A549 (cell line): ENCODE results near the gene CMIP. TPM values are rescaled to one million over a fixed set of nuclear protein-coding genes. Genes with fewer than 3 reads are reported as not detected.

Experiments used
- ATAC-seq, 2 experiments: fragments of 200-7000 bp in 1 of 2; fragments of >200 bp in 1 of 2; cut with Nextera tagmentation in 1 of 2; cut with Tn5 transposase in 1 of 2; 3 replicates each; pipeline versions ENCODE4 v1.8.0 to v1.9.1; 2018 to 2020; ENCODE audit warnings: mild to moderate bottlenecking in 1 of 2, moderate library complexity in 1 of 2
- CTCF ChIA-PET: fragments of 300-600 bp; sonication (Branson Sonifier 250); formaldehyde crosslinking; extraction: SDS; loops from one replicate; lab custom pipeline; 2021; ENCODE audit warnings: antibody characterized with exemption, inconsistent platforms; lab: Yijun Ruan, JAX
- POLR2A ChIA-PET: fragments of 350-600 bp; formaldehyde crosslinking; extraction: SDS; loops from one replicate; lab custom pipeline; 2021; ENCODE audit warnings: antibody characterized with exemption, inconsistent platforms; lab: Yijun Ruan, JAX
- DNase-seq, 2 experiments: peaks; one replicate each; pipeline versions ENCODE4 v3.0.0 to v3.0.0-alpha.2; 2011 to 2016; ENCODE audit warnings: low read depth in 1 of 2, low spot score in 1 of 2
- FAIRE-seq: peaks from 2 replicates; lab custom pipeline; 2011; peaks lifted over from hg19 to GRCh38; lab: Jason Lieb, UNC
- H3K27ac ChIP-seq, 2 experiments: fragments of >200 bp; sonication (Bioruptor Twin); formaldehyde crosslinking; 3 replicates each; pipeline ENCODE4 v1.5.1; 2016 to 2017
- H3K4me1 ChIP-seq: fragments of >200 bp; sonication (Bioruptor Twin); formaldehyde crosslinking; 3 replicates; pipeline ENCODE4 v1.6.1; 2016
- H3K4me2 ChIP-seq: fragments of >200 bp; sonication (Bioruptor Twin); formaldehyde crosslinking; 3 replicates; pipeline ENCODE4 v1.6.1; 2016
- H3K4me3 ChIP-seq: fragments of >200 bp; sonication (Bioruptor Twin); formaldehyde crosslinking; 3 replicates; pipeline ENCODE4 v1.5.1; 2016
- H3K9me3 ChIP-seq: fragments of >200 bp; sonication (Bioruptor Twin); formaldehyde crosslinking; 3 replicates; pipeline ENCODE4 v1.6.1; 2016
- ATOH8 ChIP-seq: fragments of 250-450 bp; sonication (Bioruptor Pico); IDR thresholded peaks from 2 replicates; pipeline ENCODE4 v1.5.0; 2020; ENCODE audit warnings: low read depth, mild to moderate bottlenecking, moderate library complexity
- E2F6 ChIP-seq: IDR thresholded peaks from 2 replicates; pipeline ENCODE4 v1.6.1; 2012; ENCODE audit warnings: low read depth, borderline replicate concordance
- EHF ChIP-seq: fragments of 250-450 bp; sonication (Bioruptor Pico); IDR thresholded peaks from 2 replicates; pipeline ENCODE4 v1.5.0; 2020; ENCODE audit warnings: mild to moderate bottlenecking
- FOSL2 ChIP-seq, 2 experiments: fragments of 450-650 bp in 1 of 2; fragments of >200 bp in 1 of 2; sonication (Bioruptor Twin) in 1 of 2; formaldehyde crosslinking; IDR thresholded peaks; 2 replicates each; pipeline versions ENCODE4 v1.5.0 to v1.6.1; 2016 to 2020; ENCODE audit warnings: mild to moderate bottlenecking in 1 of 2, moderate library complexity in 1 of 2
- GATA3 ChIP-seq: IDR thresholded peaks from 2 replicates; pipeline ENCODE4 v1.6.1; 2012; ENCODE audit warnings: borderline replicate concordance
- HDAC2 ChIP-seq: fragments of 200-600 bp; sonication (generic); IDR thresholded peaks from 2 replicates; pipeline ENCODE4 v1.6.1; 2016
- HEYL ChIP-seq: fragments of 250-450 bp; sonication (Bioruptor Pico); IDR thresholded peaks from 2 replicates; pipeline ENCODE4 v1.8.0; 2021; ENCODE audit warnings: mild to moderate bottlenecking, moderate library complexity
- HMGXB4 ChIP-seq: fragments of 250-450 bp; sonication (Bioruptor Pico); IDR thresholded peaks from 2 replicates; pipeline ENCODE4 v1.5.0; 2021; ENCODE audit warnings: mild to moderate bottlenecking, moderate library complexity, borderline replicate concordance
- HOXA7 ChIP-seq: fragments of 250-450 bp; sonication (Bioruptor Pico); IDR thresholded peaks from 2 replicates; pipeline ENCODE4 v1.5.0; 2020; ENCODE audit warnings: mild to moderate bottlenecking, moderate library complexity
- JUNB ChIP-seq: fragments of >200 bp; sonication (Bioruptor Twin); formaldehyde crosslinking; IDR thresholded peaks from 2 replicates; pipeline ENCODE4 v1.6.1; 2016
- MAFK ChIP-seq: fragments of 450-650 bp; IDR thresholded peaks from 2 replicates; pipeline ENCODE4 v1.6.1; 2014; ENCODE audit not compliant: partially characterized antibody
- MAX ChIP-seq: IDR thresholded peaks from 2 replicates; pipeline ENCODE4 v1.6.1; 2012
- MAZ ChIP-seq: fragments of 150-350 bp; IDR thresholded peaks from 2 replicates; pipeline ENCODE4 v1.6.1; 2014; ENCODE audit warnings: antibody characterized with exemption, low read depth, low read length, borderline replicate concordance
- NFE2L2 ChIP-seq: fragments of 150-350 bp; conservative IDR thresholded peaks from 2 replicates; pipeline ENCODE4 v1.6.1; 2014; ENCODE audit warnings: low read length
- NPAS2 ChIP-seq: fragments of 250-450 bp; sonication (Bioruptor Pico); IDR thresholded peaks from 2 replicates; pipeline ENCODE4 v1.8.0; 2022; ENCODE audit warnings: mild to moderate bottlenecking, moderate library complexity, borderline replicate concordance
- POLR2A ChIP-seq: IDR thresholded peaks from 2 replicates; pipeline ENCODE4 v1.6.1; 2012; ENCODE audit warnings: mild to moderate bottlenecking, low read length
- POLR2AphosphoS2 ChIP-seq: conservative IDR thresholded peaks from 2 replicates; pipeline ENCODE4 v1.6.1; 2012; ENCODE audit warnings: low read length, improper control_type of control experiment, inconsistent platforms
- RAD21 ChIP-seq, 2 experiments: fragments of >200 bp in 1 of 2; sonication (Bioruptor Twin) in 1 of 2; formaldehyde crosslinking in 1 of 2; IDR thresholded peaks in 1 of 2; conservative IDR thresholded peaks in 1 of 2; 2 replicates in 1 of 2; 3 replicates in 1 of 2; pipeline ENCODE4 v1.6.1; 2012 to 2018; ENCODE audit warnings: inconsistent platforms in 1 of 2
- REST ChIP-seq: fragments of 200-600 bp; sonication (generic); IDR thresholded peaks from 2 replicates; pipeline ENCODE4 v1.6.1; 2016; ENCODE audit warnings: antibody characterized with exemption, mild to moderate bottlenecking, moderate library complexity
- RNF2 ChIP-seq: fragments of 200-600 bp; sonication (generic); IDR thresholded peaks from 2 replicates; pipeline ENCODE4 v1.6.1; 2016; ENCODE audit warnings: low read depth, mild to moderate bottlenecking, antibody characterized with exemption, moderate library complexity, borderline replicate concordance
- TFCP2L1 ChIP-seq: fragments of 250-450 bp; sonication (Bioruptor Pico); IDR thresholded peaks from 2 replicates; pipeline ENCODE4 v1.5.0; 2021; ENCODE audit warnings: mild to moderate bottlenecking
- TP53 ChIP-seq: fragments of 250-450 bp; sonication (Bioruptor Pico); IDR thresholded peaks from 2 replicates; pipeline ENCODE4 v1.5.0; 2021; ENCODE audit warnings: mild to moderate bottlenecking, moderate library complexity
- USF2 ChIP-seq: fragments of 450-650 bp; IDR thresholded peaks from 2 replicates; pipeline ENCODE4 v1.6.1; 2014; ENCODE audit warnings: antibody characterized with exemption
- ZC3H11A ChIP-seq: fragments of 450-650 bp; IDR thresholded peaks from 2 replicates; pipeline ENCODE4 v1.6.1; 2014; ENCODE audit warnings: antibody characterized with exemption, mild to moderate bottlenecking
- ZFP36 ChIP-seq: fragments of 450-650 bp; IDR thresholded peaks from 2 replicates; pipeline ENCODE4 v1.6.1; 2014; ENCODE audit warnings: borderline replicate concordance; ENCODE audit not compliant: partially characterized antibody
- WGBS: methylation state at CpG from one replicate; pipeline ENCODE4 v1.1.6; 2017; ENCODE audit errors: missing lambda C conversion rate; 5-methylcytosine and 5-hydroxymethylcytosine counted together
- polyA plus RNA-seq, 4 experiments: library from polyadenylated mRNA; depleted of rRNA in 3 of 4; stranded (reverse); fragments of >200 nt; fragmentation: RNase III in 1 of 4; extraction: RNeasy Plus Mini Kit Qiagen cat#74134 plus additional on column Dnase treatment in 1 of 4; gene quantifications; 2 replicates in 3 of 4; 3 replicates in 1 of 4; pipeline ENCODE4 v1.2.3, GENCODE V29; 2011 to 2017

The CMIP gene
- polyA plus RNA-seq, 2 of the 4 experiments (the other 2 are of a cell fraction) = 21.6 to 125 TPM

GRCh38 chr16:81485824-81486539, 41.4 kb downstream of the CMIP start (continued):
- TF ChIP-seq GATA3 = no peak
- no peak for TF ChIP-seq REST
- TF ChIP-seq POLR2AphosphoS2 = no peak
- TF ChIP-seq JUNB = no peak
- no peak for TF ChIP-seq ZFP36
- TF ChIP-seq FOSL2 (IDR thresholded peaks at IDR 0.05) = 0 out of 2 replicates have a peak, but pooled peaks have one; percentile 17
- peak; percentile 78 for TF ChIP-seq FOSL2 (CRISPR knock-in tag; IDR thresholded peaks at IDR 0.05)
- no peak for TF ChIP-seq EHF
- TF ChIP-seq HMGXB4 (CRISPR knock-in tag) = no peak
- TF ChIP-seq HEYL (CRISPR knock-in tag) = no peak
- TF ChIP-seq HDAC2 = no peak
- TF ChIP-seq NFE2L2 = no peak
- TF ChIP-seq RAD21 (conservative IDR thresholded peaks at IDR 0.05 in 1 of 2, IDR thresholded peaks at IDR 0.05 in 1 of 2) = no peak
- TF ChIP-seq E2F6 = no peak
- no peak for TF ChIP-seq POLR2A
- no peak for TF ChIP-seq TFCP2L1 (CRISPR knock-in tag)
- TF ChIP-seq MAZ = no peak
- 0 out of 2 replicates have a peak, but pooled peaks have one; percentile 32 for TF ChIP-seq TP53 (CRISPR knock-in tag)
- TF ChIP-seq MAFK = no peak
- TF ChIP-seq RNF2 = no peak
- TF ChIP-seq, all 56 proteins: peak for 6

GRCh38 chr16:81486540-81487061, 42.0 kb downstream of the CMIP start:
- no peak for ATAC-seq
- no peak overlapping the region for H3K4me2 ChIP-seq
- H3K9me3 ChIP-seq = no peaks in the 10 kb centered on the region
- no peak for DNase-seq
- H3K27ac ChIP-seq = peak overlapping the region; percentile 29 to 81
- POLR2A ChIA-PET = no interaction called here
- FAIRE-seq = no peak
- WGBS = 88% methylated on average over 22 of the region's 22 CpGs
- no peak overlapping the region for H3K4me3 ChIP-seq
- CTCF ChIA-PET = interaction anchor here (1.6 to 1.7 kb wide), 2 partner anchors 9 to 69 kb away, joined by 3 to 4 read pairs; no protein-coding TSS in a partner anchor
- peaks cover 100% of the 10 kb centered on the region for H3K4me1 ChIP-seq
- TF ChIP-seq ZFP36 = no peak
- TF ChIP-seq ATOH8 (CRISPR knock-in tag) = no peak
- no peak for TF ChIP-seq USF2
- TF ChIP-seq MAX = no peak
- TF ChIP-seq ZC3H11A = no peak
- no peak for TF ChIP-seq HOXA7 (CRISPR knock-in tag)
- no peak for TF ChIP-seq NPAS2 (CRISPR knock-in tag)
- TF ChIP-seq EHF = no peak
- no peak for TF ChIP-seq MAZ
- TF ChIP-seq TFCP2L1 (CRISPR knock-in tag) = no peak
- no peak for TF ChIP-seq FOSL2 (IDR thresholded peaks at IDR 0.05)
- no peak for TF ChIP-seq FOSL2 (CRISPR knock-in tag; IDR thresholded peaks at IDR 0.05)
- TF ChIP-seq, all 56 proteins: peak for 0
